IMR-90 (cell line): ENCODE results near the gene PXMP2. TPM values are rescaled to one million over a fixed set of nuclear protein-coding genes. Genes with fewer than 3 reads are reported as not detected.
"Not testable (repeated sequence)": the region's sequence is repeated elsewhere in the genome, so short reads cannot be mapped to it uniquely, and the experiment has no call there.

ENCODE experiments used
- ATAC-seq: fragments of 200-7000 bp; cut with Tn5 transposase; 2 replicates; pipeline ENCODE4 v1.9.1; 2020; ENCODE audit warnings: low read depth, mild to moderate bottlenecking, moderate library complexity
- BruUV-seq: library from RNA; stranded (reverse); fragments of 400-500 nt; replicated peaks from 2 replicates; lab custom pipeline; 2021; lab: Mats Ljungman, UMichigan
- CTCF ChIA-PET: fragments of 300-600 bp; formaldehyde crosslinking; extraction: SDS; loops from one replicate; lab custom pipeline; 2021; ENCODE audit warnings: antibody characterized with exemption; lab: Yijun Ruan, JAX
- POLR2A ChIA-PET: fragments of 300-600 bp; sonication (Branson Sonifier 250); formaldehyde crosslinking; loops from one replicate; lab custom pipeline; 2022; ENCODE audit warnings: antibody characterized with exemption; ENCODE audit not compliant: unreplicated experiment; lab: Charles Lee
- DNase-seq: peaks from one replicate; pipeline ENCODE4 v3.0.0; 2013
- H2AFZ ChIP-seq: replicated peaks from 2 replicates; pipeline ENCODE3; 2013; ENCODE audit warnings: low read length, mild to moderate bottlenecking; ENCODE audit not compliant: poor library complexity
- H2AK5ac ChIP-seq: 2 replicates; pipeline ENCODE4 v1.6.1; 2013; ENCODE audit warnings: low read depth, low read length, inconsistent platforms
- H2AK9ac ChIP-seq: replicated peaks from 2 replicates; pipeline ENCODE3; 2013; ENCODE audit warnings: mild to moderate bottlenecking, low read depth, low read length, moderate library complexity; ENCODE audit not compliant: poor library complexity
- H2BK120ac ChIP-seq: 2 replicates; pipeline ENCODE4 v1.6.1; 2013; ENCODE audit warnings: low read depth, low read length, inconsistent platforms
- H2BK15ac ChIP-seq: 3 replicates; pipeline ENCODE4 v1.6.1; 2013; ENCODE audit warnings: low read depth, low read length, inconsistent platforms
- H2BK20ac ChIP-seq: 2 replicates; pipeline ENCODE4 v1.6.1; 2013; ENCODE audit warnings: low read depth, mild to moderate bottlenecking, inconsistent platforms, low read length, moderate library complexity
- H2BK5ac ChIP-seq: 2 replicates; pipeline ENCODE4 v1.6.1; 2013; ENCODE audit warnings: mild to moderate bottlenecking, low read depth, low read length, inconsistent platforms; ENCODE audit not compliant: poor library complexity, severe bottlenecking
- H3K14ac ChIP-seq: replicated peaks from 2 replicates; pipeline ENCODE4 v1.6.1; 2013; ENCODE audit warnings: low read depth, low read length, inconsistent platforms
- H3K18ac ChIP-seq: 2 replicates; pipeline ENCODE4 v1.6.1; 2013; ENCODE audit warnings: low read depth, low read length, control low read depth
- H3K23ac ChIP-seq: 2 replicates; pipeline ENCODE4 v1.6.1; 2013; ENCODE audit warnings: low read depth, low read length, inconsistent platforms
- H3K27ac ChIP-seq: 2 replicates; pipeline ENCODE4 v1.5.1; 2013; ENCODE audit warnings: mild to moderate bottlenecking, control low read depth, low read length; ENCODE audit not compliant: insufficient read depth
- H3K27me3 ChIP-seq: 2 replicates; pipeline ENCODE4 v1.6.1; 2013; ENCODE audit warnings: low read length; ENCODE audit not compliant: control insufficient read depth, insufficient read depth
- H3K36me3 ChIP-seq: 2 replicates; pipeline ENCODE4 v1.6.1; 2013; ENCODE audit warnings: low read length, mixed read lengths; ENCODE audit not compliant: control insufficient read depth, insufficient read depth
- H3K4ac ChIP-seq: 2 replicates; pipeline ENCODE4 v1.6.1; 2013; ENCODE audit warnings: low read depth, low read length, inconsistent platforms
- H3K4me1 ChIP-seq: 2 replicates; pipeline ENCODE4 v1.6.1; 2013; ENCODE audit warnings: low read length, mixed read lengths; ENCODE audit not compliant: control insufficient read depth, insufficient read depth
- H3K4me2 ChIP-seq: 2 replicates; pipeline ENCODE4 v1.6.1; 2013; ENCODE audit warnings: low read depth, mild to moderate bottlenecking, control low read depth, low read length, moderate library complexity
- H3K4me3 ChIP-seq: 2 replicates; pipeline ENCODE4 v1.5.1; 2013; ENCODE audit warnings: low read depth, mild to moderate bottlenecking, control low read depth, low read length, moderate library complexity; ENCODE audit not compliant: insufficient read depth
- H3K56ac ChIP-seq: 2 replicates; pipeline ENCODE4 v1.6.1; 2013; ENCODE audit warnings: low read length, inconsistent platforms; ENCODE audit not compliant: insufficient read depth; ENCODE audit errors: extremely low read depth
- H3K79me1 ChIP-seq, 2 experiments: 2 replicates each; pipeline ENCODE4 v1.6.1; 2013; ENCODE audit warnings: low read length in 2 of 2, inconsistent platforms in 1 of 2, low read depth in 1 of 2
- H3K9ac ChIP-seq: 2 replicates; pipeline ENCODE4 v1.6.1; 2013; ENCODE audit warnings: low read depth, low read length, control low read depth
- H3K9me1 ChIP-seq: 2 replicates; pipeline ENCODE4 v1.6.1; 2013; ENCODE audit warnings: low read length, inconsistent platforms; ENCODE audit not compliant: insufficient read depth
- H3K9me3 ChIP-seq: 2 replicates; pipeline ENCODE4 v1.6.1; 2013; ENCODE audit warnings: low read length; ENCODE audit not compliant: control insufficient read depth, insufficient read depth
- H4K20me1 ChIP-seq: 2 replicates; pipeline ENCODE4 v1.6.1; 2013; ENCODE audit warnings: low read length, inconsistent platforms; ENCODE audit not compliant: insufficient read depth
- H4K5ac ChIP-seq: 2 replicates; pipeline ENCODE4 v1.6.1; 2013; ENCODE audit warnings: mild to moderate bottlenecking, low read depth, low read length, control low read depth
- H4K8ac ChIP-seq, 2 experiments: 2 replicates each; pipeline ENCODE4 v1.6.1; 2013; ENCODE audit warnings: low read depth in 2 of 2, low read length in 2 of 2, control low read depth in 1 of 2, inconsistent platforms in 1 of 2
- H4K91ac ChIP-seq: 2 replicates; pipeline ENCODE4 v1.6.1; 2013; ENCODE audit warnings: low read depth, low read length, inconsistent platforms; ENCODE audit not compliant: insufficient read depth
- WGBS, 2 experiments: methylation state at CpG; one replicate each; pipeline versions ENCODE4 v1.1.5 to v1.1.7; 2013; ENCODE audit warnings: missing lambda C conversion rate in 2 of 2; ENCODE audit not compliant: insufficient read length in 1 of 2; ENCODE audit errors: extremely low coverage in 2 of 2; 5-methylcytosine and 5-hydroxymethylcytosine counted together
- dilution Hi-C: fragments of 300-500 bp; cut with HindIII; formaldehyde crosslinking; loops from one replicate; pipeline ENCODE4 v1.14.3; 2018; ENCODE audit warnings: low sequenced_read_pairs; ENCODE audit not compliant: unreplicated experiment
- in situ Hi-C: fragments of 300-500 bp; cut with MboI; formaldehyde crosslinking; loops from 3 replicates; pipeline ENCODE4 v1.14.3; 2019; ENCODE audit warnings: low sequenced_read_pairs, inconsistent platforms, mixed read lengths
- intact Hi-C: fragments of 100-400 bp; cut with micrococcal nuclease; formaldehyde crosslinking; loops from 2 replicates; pipeline ENCODE4 v1.10.0; 2022
- polyA plus RNA-seq, 3 experiments: library from polyadenylated mRNA; depleted of rRNA; stranded (reverse); fragments of >200 nt; gene quantifications; 2 replicates each; pipeline ENCODE4 v1.2.3, GENCODE V29; 2012; ENCODE audit warnings: low replicate concordance in 1 of 3
- total RNA-seq: library from RNA; depleted of rRNA; stranded (reverse); fragments of >200 nt; gene quantifications from 2 replicates; pipeline ENCODE4 v1.2.3, GENCODE V29; 2012

PXMP2 gene
- total and polyA plus RNA-seq, 2 of the 4 experiments (the other 2 are of a cell fraction): 10.9 to 20.1 TPM

DNA sequence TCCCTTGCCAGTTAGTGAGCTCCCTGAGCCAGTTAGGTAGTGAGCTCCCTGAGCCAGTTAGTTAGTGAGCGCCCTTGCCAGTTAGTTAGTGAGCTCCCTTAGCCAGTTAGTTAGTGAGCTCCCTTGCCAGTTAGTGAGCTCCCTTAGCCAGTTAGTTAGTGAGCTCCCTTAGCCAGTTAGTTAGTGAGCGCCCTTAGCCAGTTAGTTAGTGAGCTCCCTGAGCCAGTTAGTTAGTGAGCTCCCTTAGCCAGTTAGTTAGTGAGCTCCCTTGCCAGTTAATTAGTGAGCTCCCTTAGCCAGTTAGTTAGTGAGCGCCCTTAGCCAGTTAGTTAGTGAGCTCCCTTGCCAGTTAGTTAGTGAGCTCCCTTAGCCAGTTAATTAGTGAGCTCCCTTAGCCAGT is 4.6 kb downstream of the PXMP2 start:
- H4K5ac ChIP-seq, H3K4ac ChIP-seq, dilution Hi-C loops, H3K4me3 ChIP-seq, H2BK20ac ChIP-seq, H3K27me3 ChIP-seq, H4K20me1 ChIP-seq, CTCF ChIA-PET, H2AK9ac ChIP-seq, H2BK15ac ChIP-seq, ATAC-seq, H4K8ac ChIP-seq, in situ Hi-C loops, H3K56ac ChIP-seq, DNase-seq, H3K9ac ChIP-seq, BruUV-seq, H3K14ac ChIP-seq, H3K23ac ChIP-seq, H3K9me1 ChIP-seq, H2AK5ac ChIP-seq, H3K4me2 ChIP-seq, H2BK5ac ChIP-seq, H2BK120ac ChIP-seq, POLR2A ChIA-PET, H2AFZ ChIP-seq, H4K91ac ChIP-seq, H3K4me1 ChIP-seq, H3K79me1 ChIP-seq, H3K9me3 ChIP-seq, H3K27ac ChIP-seq, intact Hi-C loops, H3K18ac ChIP-seq: not testable (repeated sequence)
- H3K36me3 ChIP-seq: peaks cover 15% of the 10 kb centered on the region
- WGBS, 2 experiments: no CpG with 5 or more reads among the region's 3 CpGs

DNA sequence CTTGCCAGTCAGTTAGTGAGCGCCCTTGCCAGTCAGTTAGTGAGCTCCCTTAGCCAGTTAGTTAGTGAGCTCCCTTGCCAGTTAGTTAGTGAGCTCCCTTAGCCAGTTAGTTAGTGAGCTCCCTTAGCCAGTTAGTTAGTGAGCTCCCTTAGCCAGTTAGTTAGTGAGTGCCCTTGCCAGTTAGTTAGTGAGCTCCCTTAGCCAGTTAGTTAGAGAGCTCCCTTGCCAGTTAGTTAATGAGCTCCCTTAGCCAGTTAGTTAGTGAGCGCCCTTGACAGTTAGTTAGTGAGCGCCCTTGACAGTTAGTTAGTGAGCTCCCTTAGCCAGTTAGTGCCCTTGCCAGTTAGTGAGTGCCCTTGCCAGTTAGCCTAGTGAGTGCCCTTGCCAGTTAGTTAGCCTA is 7.5 kb downstream of the PXMP2 start:
- dilution Hi-C loops: not testable (repeated sequence)

More for the DNA sequence above, 7.5 kb downstream of the PXMP2 start:
- H3K4me1 ChIP-seq, POLR2A ChIA-PET, H4K20me1 ChIP-seq, H3K9me1 ChIP-seq, H2AK5ac ChIP-seq, H2BK120ac ChIP-seq, CTCF ChIA-PET, H3K9ac ChIP-seq, H2BK15ac ChIP-seq, H2AFZ ChIP-seq, H3K4ac ChIP-seq, H4K91ac ChIP-seq, ATAC-seq, H3K4me3 ChIP-seq, H3K4me2 ChIP-seq, H3K18ac ChIP-seq, H3K56ac ChIP-seq, H3K14ac ChIP-seq, H2BK20ac ChIP-seq, H4K8ac ChIP-seq, H3K27me3 ChIP-seq, H2BK5ac ChIP-seq, H3K23ac ChIP-seq, H3K27ac ChIP-seq, in situ Hi-C loops, H3K9me3 ChIP-seq, intact Hi-C loops, H2AK9ac ChIP-seq, DNase-seq, H3K79me1 ChIP-seq, BruUV-seq, H4K5ac ChIP-seq: not testable (repeated sequence)
- 100% methylated on average over 2 of the region's 3 CpGs; no CpG with 5 or more reads in 1 of the 2 experiments for WGBS, 2 experiments
- peaks cover 24% of the 10 kb centered on the region for H3K36me3 ChIP-seq
